ENCODE data around the gene PRPF18.

Gene PRPF18

GRCh38 chr10:13637303-13637856, 50.6 kb downstream of the PRPF18 start:
- no peaks in the 10 kb centered on the region for H3K27me3 ChIP-seq (ENCODE audit: control insufficient read depth in 1 of 2, insufficient read depth in 2 of 2, low read length in 2 of 2)
- H3K4me1 ChIP-seq (ENCODE audit: control insufficient read depth, insufficient read depth, low read length) = peaks cover 24% of the 10 kb centered on the region
- H3K9me3 ChIP-seq (ENCODE audit: control insufficient read depth in 2 of 2, low read length in 2 of 2) = peaks cover 0 to 3% of the 10 kb centered on the region in 2 donors
- H3K4me3 ChIP-seq (ENCODE audit: low read length in 2 of 2) = no peak overlapping the region
- no peak overlapping the region for H3K9ac ChIP-seq (ENCODE audit: low read length in 2 of 2)
- no peak overlapping the region for H3K27ac ChIP-seq (ENCODE audit: low read length)
- peaks cover 9 to 12% of the 10 kb centered on the region in 2 donors for H3K36me3 ChIP-seq (ENCODE audit: control insufficient read depth in 2 of 2, insufficient read depth in 2 of 2, low read length in 2 of 2)

GRCh38 chr10:13637894-13638293, 51.1 kb downstream of the PRPF18 start:
- peaks cover 11 to 15% of the 10 kb centered on the region in 2 donors for H3K36me3 ChIP-seq (ENCODE audit: control insufficient read depth in 2 of 2, insufficient read depth in 2 of 2, low read length in 2 of 2)
- no peaks in the 10 kb centered on the region for H3K27me3 ChIP-seq (ENCODE audit: control insufficient read depth in 1 of 2, insufficient read depth in 2 of 2, low read length in 2 of 2)
- no peak overlapping the region for H3K9ac ChIP-seq (ENCODE audit: low read length in 2 of 2)
- no peak overlapping the region for H3K27ac ChIP-seq (ENCODE audit: low read length)
- H3K4me1 ChIP-seq (ENCODE audit: control insufficient read depth, insufficient read depth, low read length) = peaks cover 19% of the 10 kb centered on the region
- no peak overlapping the region for H3K4me3 ChIP-seq (ENCODE audit: low read length in 2 of 2)
- H3K9me3 ChIP-seq (ENCODE audit: control insufficient read depth in 2 of 2, low read length in 2 of 2) = peaks cover 0 to 8% of the 10 kb centered on the region in 2 donors

- no peaks in the 10 kb centered on the region for H3K27me3 ChIP-seq (ENCODE audit: control insufficient read depth in 1 of 2, insufficient read depth in 2 of 2, low read length in 2 of 2)
- peaks cover 0 to 9% of the 10 kb centered on the region in 2 donors for H3K9me3 ChIP-seq (ENCODE audit: control insufficient read depth in 2 of 2, low read length in 2 of 2)
- H3K9ac ChIP-seq (ENCODE audit: low read length in 2 of 2) = no peak overlapping the region
- no peaks in the 10 kb centered on the region for H3K4me1 ChIP-seq (ENCODE audit: control insufficient read depth, insufficient read depth, low read length)
- no peak overlapping the region for H3K4me3 ChIP-seq (ENCODE audit: low read length in 2 of 2)
- no peak overlapping the region for H3K27ac ChIP-seq (ENCODE audit: low read length)
- peaks cover 31 to 36% of the 10 kb centered on the region in 2 donors for H3K36me3 ChIP-seq (ENCODE audit: control insufficient read depth in 2 of 2, insufficient read depth in 2 of 2, low read length in 2 of 2)
Measured at GRCh38 chr10:13642293-13642692, 55.5 kb downstream of the PRPF18 start.

- Histone ChIP-seq H3K9ac (ENCODE audit: low read length in 2 of 2) (no peak overlapping the region), H3K4me3 (ENCODE audit: low read length in 2 of 2) (no peak overlapping the region), H3K27ac (ENCODE audit: low read length) (no peak overlapping the region), H3K9me3 (ENCODE audit: control insufficient read depth in 2 of 2, low read length in 2 of 2) (peaks cover 0 to 9% of the 10 kb centered on the region in 2 donors), H3K4me1 (ENCODE audit: control insufficient read depth, insufficient read depth, low read length) (no peaks in the 10 kb centered on the region), H3K27me3 (ENCODE audit: control insufficient read depth in 1 of 2, insufficient read depth in 2 of 2, low read length in 2 of 2) (no peaks in the 10 kb centered on the region), H3K36me3 (ENCODE audit: control insufficient read depth in 2 of 2, insufficient read depth in 2 of 2, low read length in 2 of 2) (peaks cover 34 to 37% of the 10 kb centered on the region in 2 donors)
Measured at GRCh38 chr10:13643016-13643415, 56.3 kb downstream of the PRPF18 start.

- no peak overlapping the region for H3K4me3 ChIP-seq (ENCODE audit: low read length in 2 of 2)
- peaks cover 0 to 9% of the 10 kb centered on the region in 2 donors for H3K9me3 ChIP-seq (ENCODE audit: control insufficient read depth in 2 of 2, low read length in 2 of 2)
- H3K36me3 ChIP-seq (ENCODE audit: control insufficient read depth in 2 of 2, insufficient read depth in 2 of 2, low read length in 2 of 2) = peaks cover 40 to 41% of the 10 kb centered on the region in 2 donors
- H3K4me1 ChIP-seq (ENCODE audit: control insufficient read depth, insufficient read depth, low read length) = no peaks in the 10 kb centered on the region
- H3K9ac ChIP-seq (ENCODE audit: low read length in 2 of 2) = no peak overlapping the region
- H3K27me3 ChIP-seq (ENCODE audit: control insufficient read depth in 1 of 2, insufficient read depth in 2 of 2, low read length in 2 of 2) = no peaks in the 10 kb centered on the region
- no peak overlapping the region for H3K27ac ChIP-seq (ENCODE audit: low read length)
Measured at GRCh38 chr10:13644866-13645265, 58.1 kb downstream of the PRPF18 start.

- no peak overlapping the region for H3K27ac ChIP-seq (ENCODE audit: low read length)
- peaks cover 58 to 63% of the 10 kb centered on the region in 2 donors for H3K36me3 ChIP-seq (ENCODE audit: control insufficient read depth in 2 of 2, insufficient read depth in 2 of 2, low read length in 2 of 2)
- H3K27me3 ChIP-seq (ENCODE audit: control insufficient read depth in 1 of 2, insufficient read depth in 2 of 2, low read length in 2 of 2) = no peaks in the 10 kb centered on the region
- no peaks in the 10 kb centered on the region for H3K9me3 ChIP-seq (ENCODE audit: control insufficient read depth in 2 of 2, low read length in 2 of 2)
- H3K4me3 ChIP-seq (ENCODE audit: low read length in 2 of 2) = no peak overlapping the region
- no peak overlapping the region for H3K9ac ChIP-seq (ENCODE audit: low read length in 2 of 2)
- H3K4me1 ChIP-seq (ENCODE audit: control insufficient read depth, insufficient read depth, low read length) = no peaks in the 10 kb centered on the region
Measured at GRCh38 chr10:13648425-13648824, 61.7 kb downstream of the PRPF18 start.

- Histone ChIP-seq H3K4me1 (ENCODE audit: control insufficient read depth, insufficient read depth, low read length) (no peaks in the 10 kb centered on the region), H3K27ac (ENCODE audit: low read length) (no peak overlapping the region), H3K9ac (ENCODE audit: low read length in 2 of 2) (no peak overlapping the region), H3K27me3 (ENCODE audit: control insufficient read depth in 1 of 2, insufficient read depth in 2 of 2, low read length in 2 of 2) (no peaks in the 10 kb centered on the region), H3K36me3 (ENCODE audit: control insufficient read depth in 2 of 2, insufficient read depth in 2 of 2, low read length in 2 of 2) (peaks cover 67 to 77% of the 10 kb centered on the region in 2 donors), H3K9me3 (ENCODE audit: control insufficient read depth in 2 of 2, low read length in 2 of 2) (no peaks in the 10 kb centered on the region), H3K4me3 (ENCODE audit: low read length in 2 of 2) (no peak overlapping the region)
Measured at GRCh38 chr10:13649844-13650520, 63.2 kb downstream of the PRPF18 start.

GRCh38 chr10:13650961-13651360, 64.2 kb downstream of the PRPF18 start:
- Histone ChIP-seq H3K4me3 (ENCODE audit: low read length in 2 of 2) (no peak overlapping the region), H3K9ac (ENCODE audit: low read length in 2 of 2) (no peak overlapping the region), H3K4me1 (ENCODE audit: control insufficient read depth, insufficient read depth, low read length) (no peaks in the 10 kb centered on the region), H3K9me3 (ENCODE audit: control insufficient read depth in 2 of 2, low read length in 2 of 2) (no peaks in the 10 kb centered on the region), H3K36me3 (ENCODE audit: control insufficient read depth in 2 of 2, insufficient read depth in 2 of 2, low read length in 2 of 2) (peaks cover 60 to 75% of the 10 kb centered on the region in 2 donors), H3K27me3 (ENCODE audit: control insufficient read depth in 1 of 2, insufficient read depth in 2 of 2, low read length in 2 of 2) (no peaks in the 10 kb centered on the region), H3K27ac (ENCODE audit: low read length) (no peak overlapping the region)

GRCh38 chr10:13651969-13652720, 65.4 kb downstream of the PRPF18 start:
- Histone ChIP-seq H3K36me3 (ENCODE audit: control insufficient read depth in 2 of 2, insufficient read depth in 2 of 2, low read length in 2 of 2) (peaks cover 56 to 66% of the 10 kb centered on the region in 2 donors), H3K4me1 (ENCODE audit: control insufficient read depth, insufficient read depth, low read length) (no peaks in the 10 kb centered on the region), H3K4me3 (ENCODE audit: low read length in 2 of 2) (no peak overlapping the region), H3K9me3 (ENCODE audit: control insufficient read depth in 2 of 2, low read length in 2 of 2) (no peaks in the 10 kb centered on the region), H3K27ac (ENCODE audit: low read length) (no peak overlapping the region), H3K9ac (ENCODE audit: low read length in 2 of 2) (no peak overlapping the region), H3K27me3 (ENCODE audit: control insufficient read depth in 1 of 2, insufficient read depth in 2 of 2, low read length in 2 of 2) (no peaks in the 10 kb centered on the region)

- no peaks in the 10 kb centered on the region for H3K9me3 ChIP-seq (ENCODE audit: control insufficient read depth in 2 of 2, low read length in 2 of 2)
- no peak overlapping the region for H3K9ac ChIP-seq (ENCODE audit: low read length in 2 of 2)
- no peak overlapping the region for H3K4me3 ChIP-seq (ENCODE audit: low read length in 2 of 2)
- no peak overlapping the region for H3K27ac ChIP-seq (ENCODE audit: low read length)
- no peaks in the 10 kb centered on the region for H3K27me3 ChIP-seq (ENCODE audit: control insufficient read depth in 1 of 2, insufficient read depth in 2 of 2, low read length in 2 of 2)
- peaks cover 53 to 68% of the 10 kb centered on the region in 2 donors for H3K36me3 ChIP-seq (ENCODE audit: control insufficient read depth in 2 of 2, insufficient read depth in 2 of 2, low read length in 2 of 2)
- no peaks in the 10 kb centered on the region for H3K4me1 ChIP-seq (ENCODE audit: control insufficient read depth, insufficient read depth, low read length)
Measured at GRCh38 chr10:13652860-13653259, 66.1 kb downstream of the PRPF18 start.

Measured in stomach smooth muscle (tissue), 2 donors.